Lower leg skin (tissue), 4 donors: ENCODE results near the gene EMSY. TPM values are rescaled to one million over a fixed set of nuclear protein-coding genes. Genes with fewer than 3 reads are reported as not detected.
A peak's percentile ranks its signal among the peaks of the same experiment; 100 is the strongest.
"Not testable (repeated sequence)": the region's sequence is repeated elsewhere in the genome, so short reads cannot be mapped to it uniquely, and the experiment has no call there.

Experiments used
- DNase-seq, 2 donors: peaks; one replicate each; pipeline ENCODE4 v3.0.0-alpha.2; 2019; ENCODE audit warnings: low spot score in 2 of 2
- H3K4me3 ChIP-seq: fragments of 200-600 bp; sonication (generic); 2 replicates; pipeline ENCODE4 v1.5.1; 2017; ENCODE audit warnings: mild to moderate bottlenecking, low read depth; ENCODE audit not compliant: poor library complexity, severe bottlenecking
- POLR2A ChIP-seq, 2 donors: fragments of 450-650 bp; IDR thresholded peaks; one replicate each; pipeline ENCODE4 v1.6.1; 2016 to 2017; ENCODE audit warnings: antibody characterized with exemption in 2 of 2, mild to moderate bottlenecking in 1 of 2, moderate library complexity in 1 of 2
- WGBS, 2 donors: methylation state at CpG; one replicate each; pipeline ENCODE4 v1.1.5; 2018; 5-methylcytosine and 5-hydroxymethylcytosine counted together
- intact Hi-C: fragments of 100-400 bp; cut with DNase I; formaldehyde crosslinking; loops from one replicate; pipeline ENCODE4 v1.15.0; 2023; ENCODE audit warnings: low total_unique reads
- total RNA-seq, 4 donors: library from RNA; depleted of rRNA; stranded (reverse); fragments of >200 nt; gene quantifications; one replicate each; pipeline ENCODE4 v1.1.0, GENCODE V29; 2016
- TF ChIP-seq, protein P1 (sequence below), 3 donors: fragments of 450-650 bp; IDR thresholded peaks; one replicate each; pipeline ENCODE4 v1.5.1; 2016; ENCODE audit warnings: antibody characterized with exemption in 3 of 3, mild to moderate bottlenecking in 3 of 3, moderate library complexity in 2 of 3

The EMSY gene
- total RNA-seq, 4 donors from 2014 or later: 12.8 to 45.0 (median 14.7) TPM

DNA sequence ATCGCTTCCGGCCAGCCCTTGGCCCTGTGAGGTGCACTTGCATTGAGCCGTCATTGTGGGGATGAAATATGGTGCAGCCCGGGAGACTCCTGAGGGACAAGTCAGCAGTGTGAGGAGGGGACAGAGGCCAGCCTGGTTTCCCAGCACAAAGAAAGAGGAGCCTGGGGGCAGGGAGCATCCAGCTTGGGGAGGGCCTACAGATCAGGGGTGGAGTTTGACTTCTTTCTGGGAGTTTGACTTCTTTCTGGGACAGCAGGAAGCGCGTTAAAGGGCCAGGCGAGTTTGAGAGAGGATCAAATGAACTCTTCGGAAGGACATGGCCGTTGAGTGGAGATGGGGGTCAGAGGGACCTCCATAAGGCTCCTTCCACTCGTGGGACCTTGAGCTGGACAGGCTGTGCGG lies 133.8 kb downstream of the EMSY start:
- no peak overlapping the region for H3K4me3 ChIP-seq
- 57 to 61% methylated on average over 11 of the region's 11 CpGs for WGBS, 2 donors
- no peak for DNase-seq
- TF ChIP-seq, protein P1, sequence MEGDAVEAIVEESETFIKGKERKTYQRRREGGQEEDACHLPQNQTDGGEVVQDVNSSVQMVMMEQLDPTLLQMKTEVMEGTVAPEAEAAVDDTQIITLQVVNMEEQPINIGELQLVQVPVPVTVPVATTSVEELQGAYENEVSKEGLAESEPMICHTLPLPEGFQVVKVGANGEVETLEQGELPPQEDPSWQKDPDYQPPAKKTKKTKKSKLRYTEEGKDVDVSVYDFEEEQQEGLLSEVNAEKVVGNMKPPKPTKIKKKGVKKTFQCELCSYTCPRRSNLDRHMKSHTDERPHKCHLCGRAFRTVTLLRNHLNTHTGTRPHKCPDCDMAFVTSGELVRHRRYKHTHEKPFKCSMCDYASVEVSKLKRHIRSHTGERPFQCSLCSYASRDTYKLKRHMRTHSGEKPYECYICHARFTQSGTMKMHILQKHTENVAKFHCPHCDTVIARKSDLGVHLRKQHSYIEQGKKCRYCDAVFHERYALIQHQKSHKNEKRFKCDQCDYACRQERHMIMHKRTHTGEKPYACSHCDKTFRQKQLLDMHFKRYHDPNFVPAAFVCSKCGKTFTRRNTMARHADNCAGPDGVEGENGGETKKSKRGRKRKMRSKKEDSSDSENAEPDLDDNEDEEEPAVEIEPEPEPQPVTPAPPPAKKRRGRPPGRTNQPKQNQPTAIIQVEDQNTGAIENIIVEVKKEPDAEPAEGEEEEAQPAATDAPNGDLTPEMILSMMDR (IDR thresholded peaks at IDR 0.05): no peak
- no peak for TF ChIP-seq POLR2A (IDR thresholded peaks at IDR 0.05)
- intact Hi-C loops: no loop called here

DNA sequence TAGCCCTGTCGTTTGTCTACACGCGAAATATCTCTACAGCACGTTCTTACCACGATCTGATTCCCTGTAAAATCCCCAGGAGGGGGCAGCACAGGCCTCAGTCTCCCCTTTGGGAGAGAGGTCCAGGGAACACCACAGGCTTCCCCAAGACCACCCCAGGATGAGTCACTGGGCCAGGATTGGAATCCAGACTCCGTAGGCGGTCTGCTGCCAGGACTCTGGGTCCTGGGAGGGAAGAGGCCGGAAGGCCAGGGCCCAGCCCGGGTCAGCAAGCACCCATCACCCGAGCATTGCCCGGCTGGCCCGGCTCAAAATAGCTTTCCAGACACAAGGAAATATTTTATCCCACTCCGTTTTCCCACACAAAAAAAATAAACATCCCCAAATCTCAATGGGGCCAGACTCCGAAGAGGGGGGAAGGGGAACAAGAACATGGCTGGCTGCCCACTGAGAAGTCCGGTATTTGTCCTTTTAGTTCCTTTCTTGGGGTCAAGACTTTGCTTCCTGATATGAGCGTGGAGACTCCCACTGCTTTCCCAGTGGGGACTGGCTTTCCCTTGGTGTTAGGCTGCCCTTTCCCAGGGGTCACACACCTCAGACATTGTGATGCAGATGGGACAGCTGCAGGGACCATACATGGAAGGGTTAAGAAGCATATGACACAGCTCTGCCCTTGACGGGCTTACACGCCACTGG lies 134.4 kb downstream of the EMSY start:
- no peak for TF ChIP-seq POLR2A (IDR thresholded peaks at IDR 0.05)
- TF ChIP-seq, protein P1 (IDR thresholded peaks at IDR 0.05): no peak
- no peak overlapping the region for H3K4me3 ChIP-seq
- 70 to 75% methylated on average over 16 to 18 of the region's 18 CpGs for WGBS, 2 donors
- no peak for DNase-seq
- intact Hi-C loops: no loop called here

DNA sequence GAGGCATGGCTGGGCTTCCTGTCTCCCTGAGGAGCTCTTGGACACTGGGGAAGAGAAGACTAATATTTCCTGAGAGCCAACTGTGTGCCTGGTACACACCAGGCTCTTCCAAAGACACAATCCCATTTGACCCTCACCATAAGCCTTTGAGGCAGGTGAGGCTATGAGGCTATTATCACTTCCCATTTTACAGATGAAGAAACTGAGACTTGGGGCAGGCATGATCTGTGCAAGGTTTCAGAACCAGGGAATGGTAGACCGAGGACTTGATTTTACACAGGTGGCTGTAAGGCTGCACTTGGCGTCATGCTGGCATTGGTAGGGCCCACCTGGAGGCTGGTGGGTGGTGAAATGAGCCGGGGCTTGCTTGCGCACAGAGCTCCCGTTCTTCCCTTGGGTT lies 134.9 kb downstream of the EMSY start:
- WGBS, 2 donors: 78 to 86% methylated on average over 5 of the region's 5 CpGs
- TF ChIP-seq, protein P1 (IDR thresholded peaks at IDR 0.05): no peak
- TF ChIP-seq POLR2A (IDR thresholded peaks at IDR 0.05): no peak
- intact Hi-C loops: no loop called here
- no peak overlapping the region for H3K4me3 ChIP-seq
- DNase-seq: no peak

DNA sequence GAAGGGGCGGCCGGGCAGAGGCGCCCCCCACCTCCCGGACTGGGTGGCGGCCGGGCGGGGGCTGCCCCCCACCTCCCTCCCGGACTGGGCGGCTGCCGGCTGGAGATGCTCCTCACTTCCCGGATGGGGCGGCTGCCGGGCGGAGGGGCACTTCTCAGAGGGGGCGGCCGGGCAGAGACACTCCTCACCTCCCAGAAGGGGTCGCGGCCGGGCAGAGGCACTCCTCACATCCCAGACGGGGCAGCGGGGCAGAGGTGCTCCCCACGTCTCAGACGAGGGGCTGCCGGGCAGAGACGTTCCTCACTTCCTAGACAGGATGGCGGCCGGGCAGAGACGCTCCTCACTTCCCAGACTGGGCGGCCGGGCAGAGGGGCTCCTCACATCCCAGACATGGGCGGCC lies 137.7 kb downstream of the EMSY start:
- WGBS, 2 donors: 96% methylated on average over 22 to 25 of the region's 31 CpGs
- intact Hi-C loops, DNase-seq, H3K4me3 ChIP-seq: not testable (repeated sequence)

DNA sequence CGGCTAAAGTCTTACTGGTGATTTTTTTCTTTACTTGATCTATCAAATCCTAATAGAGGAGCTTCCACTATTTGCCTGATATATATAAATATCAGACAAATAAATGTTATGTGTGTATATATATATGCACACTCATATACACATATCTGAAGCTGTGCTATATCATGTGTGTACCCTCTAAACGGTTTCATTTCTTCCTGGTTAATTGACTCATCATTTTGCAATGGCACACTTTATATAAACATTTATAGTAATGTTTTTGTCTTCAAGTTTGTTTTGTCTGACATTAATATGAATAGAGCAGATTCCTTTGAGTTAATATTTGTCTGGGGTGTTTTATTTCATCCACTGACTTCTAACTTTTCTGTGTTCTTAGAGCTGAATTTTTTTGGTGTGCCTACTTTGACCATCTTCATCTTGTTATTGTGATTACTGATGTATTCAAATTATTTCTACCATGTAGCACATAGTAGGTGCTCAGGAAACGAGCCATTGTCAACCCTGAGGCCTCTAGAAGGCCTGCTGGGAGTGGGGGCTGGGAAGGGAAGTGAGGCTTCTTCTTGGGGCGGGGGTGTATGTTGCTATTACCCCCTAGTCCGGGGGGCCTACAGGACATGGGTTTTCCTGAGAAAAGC lies 143.1 kb downstream of the EMSY start:
- WGBS, 2 donors: 66 to 77% methylated on average over 5 of the region's 5 CpGs
- no peak overlapping the region for H3K4me3 ChIP-seq
- intact Hi-C loops: no loop called here
- TF ChIP-seq, protein P1 (IDR thresholded peaks at IDR 0.05): no peak
- no peak for TF ChIP-seq POLR2A (IDR thresholded peaks at IDR 0.05)
- DNase-seq: no peak

DNA sequence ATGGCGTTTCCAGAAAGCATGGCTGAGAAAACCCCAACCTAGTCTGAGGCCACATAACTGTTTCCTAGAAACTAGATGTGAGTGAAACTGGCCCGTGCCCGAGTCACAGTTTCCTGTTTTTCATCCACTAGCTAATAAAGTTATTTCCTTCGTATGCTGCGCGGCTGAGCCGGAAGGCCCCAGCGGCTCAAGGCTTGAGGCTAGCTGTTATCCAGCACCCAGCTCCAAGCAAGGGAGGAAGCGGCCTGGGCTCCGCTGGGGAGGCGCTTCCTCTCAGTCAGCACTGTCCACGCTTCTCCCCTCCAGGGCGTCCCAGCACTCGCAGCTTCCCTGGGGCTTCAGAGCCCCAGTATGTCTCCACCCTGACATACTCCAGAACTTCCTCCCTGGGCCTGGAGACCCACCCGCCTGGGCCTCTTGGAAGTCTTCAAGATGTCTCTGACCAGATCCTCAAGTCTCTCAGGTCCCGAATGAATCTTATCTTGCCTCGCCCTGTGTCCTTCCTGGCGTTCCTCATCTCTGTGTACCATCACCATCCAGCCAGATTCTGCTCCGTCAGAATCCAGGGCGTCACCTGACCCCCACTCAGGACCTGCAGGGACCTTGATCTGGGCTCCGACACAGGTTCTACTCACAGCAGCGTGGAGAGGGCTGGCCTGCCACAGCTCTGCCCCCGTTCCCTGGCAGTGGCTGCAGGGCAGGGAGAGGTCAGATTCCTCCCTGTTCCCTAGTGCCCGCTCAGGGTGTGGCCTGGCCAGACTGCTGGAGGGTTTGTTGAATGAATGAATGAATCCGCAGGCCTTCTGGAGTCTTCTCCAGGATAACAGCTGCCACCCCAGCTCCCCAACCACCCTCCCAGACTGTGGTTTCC lies 143.9 kb downstream of the EMSY start:
- DNase-seq: peak; percentile 50 to 92

More for the DNA sequence above, 143.9 kb downstream of the EMSY start:
- WGBS, 2 donors: 70 to 72% methylated on average over 22 to 24 of the region's 25 CpGs
- intact Hi-C loops: no loop called here
- no peak overlapping the region for H3K4me3 ChIP-seq
- no peak for TF ChIP-seq POLR2A (IDR thresholded peaks at IDR 0.05)
- TF ChIP-seq, protein P1 (IDR thresholded peaks at IDR 0.05): no peak
